Body of pancreas (tissue), 4 donors: ENCODE results near the gene LMNTD1.

Experiments used
- POLR2A ChIP-seq, 3 donors: fragments of 450-650 bp; IDR thresholded peaks; one replicate each; pipeline ENCODE4 v1.6.1; 2016; ENCODE audit warnings: antibody characterized with exemption in 3 of 3, mild to moderate bottlenecking in 2 of 3
- TF ChIP-seq, protein P1 (sequence below), 7 experiments: fragments of 450-650 bp in 4 of 7; fragments of 200-600 bp in 3 of 7; sonication (generic) in 3 of 7; IDR thresholded peaks; one replicate each; pipeline ENCODE4 v1.5.1; 2016 to 2019; ENCODE audit warnings: antibody characterized with exemption in 7 of 7

GRCh38 chr12:25557830-25558436 is 4.8 kb upstream of the LMNTD1 start:
- TF ChIP-seq, protein P1, sequence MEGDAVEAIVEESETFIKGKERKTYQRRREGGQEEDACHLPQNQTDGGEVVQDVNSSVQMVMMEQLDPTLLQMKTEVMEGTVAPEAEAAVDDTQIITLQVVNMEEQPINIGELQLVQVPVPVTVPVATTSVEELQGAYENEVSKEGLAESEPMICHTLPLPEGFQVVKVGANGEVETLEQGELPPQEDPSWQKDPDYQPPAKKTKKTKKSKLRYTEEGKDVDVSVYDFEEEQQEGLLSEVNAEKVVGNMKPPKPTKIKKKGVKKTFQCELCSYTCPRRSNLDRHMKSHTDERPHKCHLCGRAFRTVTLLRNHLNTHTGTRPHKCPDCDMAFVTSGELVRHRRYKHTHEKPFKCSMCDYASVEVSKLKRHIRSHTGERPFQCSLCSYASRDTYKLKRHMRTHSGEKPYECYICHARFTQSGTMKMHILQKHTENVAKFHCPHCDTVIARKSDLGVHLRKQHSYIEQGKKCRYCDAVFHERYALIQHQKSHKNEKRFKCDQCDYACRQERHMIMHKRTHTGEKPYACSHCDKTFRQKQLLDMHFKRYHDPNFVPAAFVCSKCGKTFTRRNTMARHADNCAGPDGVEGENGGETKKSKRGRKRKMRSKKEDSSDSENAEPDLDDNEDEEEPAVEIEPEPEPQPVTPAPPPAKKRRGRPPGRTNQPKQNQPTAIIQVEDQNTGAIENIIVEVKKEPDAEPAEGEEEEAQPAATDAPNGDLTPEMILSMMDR (IDR thresholded peaks at IDR 0.05): peak in 6 of 7 experiments; percentile 34 to 46 (median 40)
- TF ChIP-seq POLR2A (IDR thresholded peaks at IDR 0.05): no peak
